Retinal pigment epithelial cell (primary cell): Measurements from ENCODE around the gene AIFM3.

Experiments used
- DNase-seq: peaks from one replicate; pipeline ENCODE4 v3.0.0-alpha.2; 2010; ENCODE audit warnings: low read depth
- H3K4me3 ChIP-seq: 2 replicates; pipeline ENCODE4 v1.5.1; 2011; ENCODE audit warnings: mild to moderate bottlenecking, low read length, control low read depth, moderate library complexity
- TF ChIP-seq, protein P1 (sequence below): conservative IDR thresholded peaks from 2 replicates; pipeline ENCODE4 v1.5.1; 2011; ENCODE audit warnings: low read depth, low read length, control low read depth, inconsistent platforms

The AIFM3 gene

DNA sequence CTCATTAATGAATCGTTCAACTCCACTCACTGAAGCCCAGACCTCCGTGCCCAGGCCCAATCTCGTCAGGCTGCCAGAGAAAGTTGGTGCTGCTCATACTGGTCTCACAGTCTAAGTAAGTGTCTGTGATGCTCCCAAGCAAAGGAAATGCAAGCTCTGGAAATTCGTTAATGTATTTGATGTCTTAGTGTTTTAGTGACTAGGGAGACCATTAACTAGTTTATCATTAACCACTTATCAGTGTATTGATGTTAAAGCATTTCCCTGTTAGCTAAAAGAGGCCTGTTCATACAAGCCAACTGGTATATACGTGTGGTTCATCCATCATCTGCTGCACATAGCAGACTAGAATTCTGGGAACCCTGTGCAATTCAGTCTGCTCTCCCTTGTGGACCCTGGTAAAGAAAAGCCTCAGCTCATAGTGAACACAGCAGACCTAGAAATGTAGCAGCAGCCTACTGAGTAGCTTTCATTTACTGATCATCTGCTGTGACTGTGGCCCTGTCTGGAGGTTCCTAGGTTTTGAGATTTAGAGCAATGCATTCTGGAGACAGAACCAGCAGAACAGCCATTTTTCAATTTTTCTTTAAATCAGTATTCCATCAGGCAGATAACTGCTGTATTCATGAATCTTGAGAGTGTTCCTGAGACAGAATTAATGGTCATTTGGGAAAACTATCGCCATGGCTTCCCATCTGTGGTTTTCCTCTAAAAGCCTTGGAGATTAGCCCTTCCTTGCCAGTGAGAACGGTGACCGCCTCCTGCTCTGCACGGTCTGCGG is 15.7 kb upstream of the AIFM3 start:
- TF ChIP-seq, protein P1, sequence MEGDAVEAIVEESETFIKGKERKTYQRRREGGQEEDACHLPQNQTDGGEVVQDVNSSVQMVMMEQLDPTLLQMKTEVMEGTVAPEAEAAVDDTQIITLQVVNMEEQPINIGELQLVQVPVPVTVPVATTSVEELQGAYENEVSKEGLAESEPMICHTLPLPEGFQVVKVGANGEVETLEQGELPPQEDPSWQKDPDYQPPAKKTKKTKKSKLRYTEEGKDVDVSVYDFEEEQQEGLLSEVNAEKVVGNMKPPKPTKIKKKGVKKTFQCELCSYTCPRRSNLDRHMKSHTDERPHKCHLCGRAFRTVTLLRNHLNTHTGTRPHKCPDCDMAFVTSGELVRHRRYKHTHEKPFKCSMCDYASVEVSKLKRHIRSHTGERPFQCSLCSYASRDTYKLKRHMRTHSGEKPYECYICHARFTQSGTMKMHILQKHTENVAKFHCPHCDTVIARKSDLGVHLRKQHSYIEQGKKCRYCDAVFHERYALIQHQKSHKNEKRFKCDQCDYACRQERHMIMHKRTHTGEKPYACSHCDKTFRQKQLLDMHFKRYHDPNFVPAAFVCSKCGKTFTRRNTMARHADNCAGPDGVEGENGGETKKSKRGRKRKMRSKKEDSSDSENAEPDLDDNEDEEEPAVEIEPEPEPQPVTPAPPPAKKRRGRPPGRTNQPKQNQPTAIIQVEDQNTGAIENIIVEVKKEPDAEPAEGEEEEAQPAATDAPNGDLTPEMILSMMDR: no peak
- no peak for DNase-seq
- no peak overlapping the region for H3K4me3 ChIP-seq

DNA sequence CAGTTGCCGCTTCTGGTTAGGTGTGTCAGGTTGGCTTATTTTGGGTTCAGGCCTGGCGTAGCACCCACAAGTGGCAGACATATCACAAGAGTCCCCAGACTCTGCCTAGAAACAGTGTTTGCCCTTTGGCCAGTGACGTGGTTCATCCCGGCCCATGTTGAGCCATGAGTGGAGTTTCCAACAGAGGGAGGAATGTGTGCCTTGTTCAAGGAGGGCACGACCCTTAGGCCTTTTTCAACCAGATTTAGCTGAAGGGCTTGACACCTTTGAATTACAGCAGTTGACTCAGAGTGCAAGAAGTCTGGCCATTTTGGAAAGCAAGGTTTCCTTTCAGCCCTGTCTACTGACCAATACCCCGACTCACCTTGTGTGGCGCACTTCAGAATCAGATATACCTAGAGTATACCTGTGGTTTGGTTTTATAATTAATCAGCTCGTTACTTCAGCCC is 15.1 kb upstream of the AIFM3 start:
- no peak for DNase-seq
- no peak overlapping the region for H3K4me3 ChIP-seq
- TF ChIP-seq, protein P1: no peak

- no peak for DNase-seq
- TF ChIP-seq, protein P1: no peak
- H3K4me3 ChIP-seq: no peak overlapping the region
Observed at GRCh38 chr22:20952544-20953341, 14.3 kb upstream of the AIFM3 start.

GRCh38 chr22:20953342-20953608 is 13.8 kb upstream of the AIFM3 start:
- TF ChIP-seq, protein P1: no peak
- DNase-seq: no peak
- H3K4me3 ChIP-seq: no peak overlapping the region

- no peak overlapping the region for H3K4me3 ChIP-seq
- TF ChIP-seq, protein P1: no peak
- DNase-seq: no peak
Observed at GRCh38 chr22:20953668-20954500, 13.2 kb upstream of the AIFM3 start.

DNA sequence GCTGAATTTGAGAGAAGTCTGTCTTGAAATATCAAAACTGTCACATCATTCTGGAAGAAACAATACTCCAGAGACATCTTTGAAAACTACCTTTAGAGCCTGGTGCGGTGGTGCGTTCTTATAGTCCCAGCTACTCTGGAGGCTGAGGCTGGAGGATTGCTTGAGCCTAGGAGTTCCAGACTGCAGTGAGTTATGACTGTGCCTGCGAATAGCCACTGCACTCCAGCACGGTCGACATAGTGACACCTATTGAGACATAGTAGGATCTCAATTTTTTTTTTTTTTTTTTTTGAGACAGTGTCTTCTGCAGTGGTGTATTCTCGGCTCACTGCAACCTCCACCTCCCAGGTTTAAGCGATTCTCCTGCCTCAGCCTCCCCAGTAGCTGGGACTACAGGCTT is 11.5 kb upstream of the AIFM3 start:
- H3K4me3 ChIP-seq: no peak overlapping the region
- DNase-seq: no peak
- TF ChIP-seq, protein P1: no peak
